Measurements from ENCODE around the gene GCNT2.
"Not testable (repeated sequence)": the region's sequence is repeated elsewhere in the genome, so short reads cannot be mapped to it uniquely, and the experiment has no call there.

GCNT2 gene

GRCh38 chr6:10660431-10661191 lies 139.5 kb downstream of the GCNT2 start:
- DNase-seq (ENCODE audit: low read depth): not testable (repeated sequence)

DNA sequence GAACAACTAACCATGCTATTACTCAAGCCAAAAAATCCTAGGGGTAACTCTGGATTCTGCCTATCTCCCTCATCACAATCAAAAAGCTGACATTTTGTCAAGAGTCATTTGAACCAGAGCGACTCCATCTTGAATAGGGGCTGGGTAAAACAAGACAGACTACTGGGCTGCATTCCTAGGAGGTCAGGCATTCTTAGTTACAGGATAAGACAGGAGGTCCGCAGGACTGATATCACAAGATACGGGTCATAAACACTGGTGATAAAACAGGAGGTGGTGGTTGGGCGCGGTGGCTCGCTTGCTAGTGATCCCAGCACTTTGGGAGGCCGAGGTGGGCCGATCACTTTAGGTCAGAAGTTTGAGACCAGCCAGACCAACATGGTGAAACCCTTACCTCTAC lies 141.1 kb downstream of the GCNT2 start:
- no peak for DNase-seq (ENCODE audit: low read depth)

DNA sequence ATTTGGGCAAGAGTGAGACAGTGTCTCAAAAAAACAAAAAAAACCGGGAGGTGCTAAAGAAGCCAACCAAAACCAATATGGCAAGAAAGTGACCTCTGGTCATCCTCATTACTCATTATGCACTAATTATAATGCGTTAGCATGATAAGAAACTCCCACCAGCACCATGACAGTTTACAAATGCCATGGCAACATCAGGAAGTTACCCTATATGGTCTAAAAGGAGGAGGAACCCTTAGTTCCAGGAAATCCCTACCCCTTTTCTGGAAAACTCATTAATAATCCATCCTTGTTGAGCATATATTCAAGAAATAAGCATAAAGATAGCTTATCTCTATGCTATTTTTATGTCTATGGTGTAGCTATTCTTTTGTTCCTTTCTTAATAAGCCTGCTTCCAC lies 141.6 kb downstream of the GCNT2 start:
- no peak for DNase-seq (ENCODE audit: low read depth)

DNA sequence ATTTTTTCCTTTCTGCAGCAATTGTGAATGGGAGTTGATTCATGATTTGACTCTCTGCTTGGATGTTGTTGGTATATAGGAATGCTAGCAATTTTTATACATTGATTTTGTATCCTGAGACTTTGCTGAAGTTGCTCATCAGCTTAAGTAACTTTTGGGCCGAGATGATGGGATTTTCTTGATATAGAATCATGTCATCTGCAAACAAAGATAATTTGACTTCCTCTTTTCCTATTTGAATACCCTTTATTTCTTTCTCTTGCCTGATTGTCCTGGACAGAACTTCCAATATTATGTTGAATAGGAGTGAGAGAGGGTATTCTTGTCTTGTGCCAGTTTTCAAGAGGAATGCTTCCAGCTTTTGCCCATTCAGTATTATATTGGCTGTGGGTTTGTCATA lies 144.4 kb downstream of the GCNT2 start:
- not testable (repeated sequence) for DNase-seq (ENCODE audit: low read depth)

DNA sequence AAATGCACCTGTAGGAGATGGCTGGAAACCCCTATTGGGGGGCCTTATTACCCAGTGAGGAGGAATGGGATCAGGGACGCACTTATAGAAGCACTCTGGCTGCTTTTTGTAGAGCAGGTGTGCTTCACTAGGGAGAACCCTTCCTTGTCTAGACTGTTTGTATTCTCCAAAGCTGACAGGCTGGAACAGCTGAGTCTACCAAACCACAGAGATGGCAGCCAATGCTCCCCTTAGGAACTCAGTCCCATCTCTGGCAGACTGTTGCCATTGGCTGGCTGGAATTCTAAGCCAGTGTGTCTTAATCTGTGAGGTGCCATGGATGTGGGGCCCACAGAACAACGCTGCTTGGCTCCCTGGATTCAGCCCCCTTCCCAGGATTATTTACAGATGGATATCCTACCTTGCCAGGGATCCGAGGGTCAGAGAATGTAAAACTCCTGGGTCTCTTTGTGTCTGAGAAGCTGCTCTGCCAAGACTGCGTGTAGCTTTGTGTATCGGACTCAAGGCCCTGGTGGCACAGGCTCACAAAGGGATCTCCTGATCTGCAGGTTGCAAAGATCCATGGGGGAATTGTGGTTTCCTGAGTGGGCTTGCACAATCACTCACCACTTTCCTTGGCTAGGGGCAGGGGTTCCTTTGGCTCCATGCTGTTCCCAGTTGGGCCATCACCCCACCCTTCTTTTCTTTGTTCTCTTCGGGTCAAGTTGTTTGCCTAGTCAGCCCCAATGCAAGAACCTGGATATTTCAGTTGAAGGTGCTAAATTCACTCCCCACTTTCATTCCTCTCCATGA lies 147.2 kb downstream of the GCNT2 start:
- DNase-seq (ENCODE audit: low read depth): no peak

DNA sequence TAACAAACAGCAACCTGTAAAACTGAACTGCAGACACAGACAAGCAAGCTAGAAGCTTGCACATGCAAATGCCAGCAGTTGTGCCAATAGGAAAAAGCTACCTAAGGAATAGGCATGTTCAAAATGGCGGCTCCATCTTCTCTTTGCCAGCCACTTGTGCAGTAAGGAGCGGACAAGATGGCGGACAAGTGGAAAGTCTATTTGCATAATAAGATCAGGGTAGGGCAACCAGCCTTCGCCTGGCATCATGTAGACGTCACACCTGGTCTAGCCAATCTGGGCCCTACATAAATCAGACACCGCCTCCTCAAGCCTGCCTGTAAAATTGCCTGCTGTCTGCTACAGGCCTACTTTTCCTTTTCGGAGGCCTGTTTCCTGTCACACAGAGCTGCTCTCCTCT lies 155.3 kb downstream of the GCNT2 start:
- no peak for DNase-seq (ENCODE audit: low read depth)

DNA sequence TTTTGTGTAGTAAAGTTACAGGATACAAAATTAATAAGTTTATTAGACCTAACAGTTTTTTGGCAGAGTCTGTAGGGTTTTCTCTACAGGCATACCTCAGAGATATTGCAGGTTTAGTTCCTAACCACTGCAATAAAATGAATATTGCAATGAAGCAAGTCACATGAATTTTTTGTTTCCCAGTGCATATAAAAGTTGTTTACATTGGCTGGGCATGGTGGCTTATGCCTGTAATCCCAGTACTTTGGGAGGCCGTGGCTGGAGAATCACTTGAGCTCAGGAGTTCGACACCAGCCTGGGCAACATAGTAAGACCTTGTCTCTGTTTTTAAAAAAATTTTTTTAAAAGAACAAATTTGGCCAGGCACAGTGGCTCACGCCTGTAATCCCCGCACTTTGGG lies 157.3 kb downstream of the GCNT2 start:
- no peak for DNase-seq (ENCODE audit: low read depth)

Data from stimulated activated CD8-positive, alpha-beta memory T cell treated with anti-CD3 and anti-CD28 coated beads, Interleukin-15, amount 100 ng/mL, for 24 hours (primary cell).